DMS79 (cell line): ENCODE results near the gene CERS3.
"Not testable (repeated sequence)": the region's sequence is repeated elsewhere in the genome, so short reads cannot be mapped to it uniquely, and the experiment has no call there.

Experiments
- DNase-seq: peaks from one replicate; lab custom pipeline; 2025; lab: John Stamatoyannopoulos, UW

CERS3 gene

GRCh38 chr15:100464888-100465287 is 63.9 kb downstream of the CERS3 start:
- no peak for DNase-seq

- DNase-seq = no peak
Observed at GRCh38 chr15:100464256-100464655, 64.5 kb downstream of the CERS3 start.

- no peak for DNase-seq
Observed at GRCh38 chr15:100463515-100463914, 65.2 kb downstream of the CERS3 start.

- DNase-seq = no peak
Observed at GRCh38 chr15:100461049-100461448, 67.7 kb downstream of the CERS3 start.

GRCh38 chr15:100457201-100457600 is 71.5 kb downstream of the CERS3 start:
- DNase-seq = no peak

- DNase-seq = no peak
Observed at GRCh38 chr15:100454148-100454547, 74.6 kb downstream of the CERS3 start.

GRCh38 chr15:100448481-100448880 is 80.3 kb downstream of the CERS3 start:
- no peak for DNase-seq

- not testable (repeated sequence) for DNase-seq
Observed at GRCh38 chr15:100441063-100441462, 87.7 kb downstream of the CERS3 start.

- DNase-seq = no peak
Observed at GRCh38 chr15:100439514-100439913, 89.2 kb downstream of the CERS3 start.

GRCh38 chr15:100438570-100438969 is 90.2 kb downstream of the CERS3 start:
- peak; percentile 35 for DNase-seq

- DNase-seq = no peak
Observed at GRCh38 chr15:100437261-100437660, 91.5 kb downstream of the CERS3 start.

GRCh38 chr15:100434561-100434960 is 94.2 kb downstream of the CERS3 start:
- DNase-seq = no peak

- no peak for DNase-seq
Observed at GRCh38 chr15:100434038-100434437, 94.7 kb downstream of the CERS3 start.

- DNase-seq = no peak
Observed at GRCh38 chr15:100433304-100433703, 95.4 kb downstream of the CERS3 start.

- DNase-seq = no peak
Observed at GRCh38 chr15:100430411-100430810, 98.3 kb downstream of the CERS3 start.

- DNase-seq = no peak
Observed at GRCh38 chr15:100429116-100429728, 99.5 kb downstream of the CERS3 start.

GRCh38 chr15:100426937-100427336 is 101.8 kb downstream of the CERS3 start:
- DNase-seq = no peak

GRCh38 chr15:100405179-100405578 is 123.6 kb downstream of the CERS3 start:
- DNase-seq = no peak

- no peak for DNase-seq
Observed at GRCh38 chr15:100400996-100401395, 127.8 kb downstream of the CERS3 start.

GRCh38 chr15:100394736-100395440 is 133.9 kb downstream of the CERS3 start:
- DNase-seq = no peak

GRCh38 chr15:100393008-100393407 is 135.7 kb downstream of the CERS3 start:
- no peak for DNase-seq

GRCh38 chr15:100385300-100386050 is 143.3 kb downstream of the CERS3 start:
- no peak for DNase-seq

GRCh38 chr15:100384108-100384410 is 144.7 kb downstream of the CERS3 start:
- no peak for DNase-seq
